Stomach smooth muscle (tissue), 2 donors: ENCODE data around the gene MRPL12.
"Not testable (repeated sequence)": the region's sequence is repeated elsewhere in the genome, so short reads cannot be mapped to it uniquely, and the experiment has no call there.

Experiments
- H3K27ac ChIP-seq: one replicate; pipeline ENCODE4 v1.7.0; 2013; ENCODE audit warnings: mild to moderate bottlenecking, low read length, inconsistent platforms
- H3K27me3 ChIP-seq, 2 donors: one replicate each; pipeline ENCODE4 v1.7.0; 2013; ENCODE audit warnings: low read length in 2 of 2; ENCODE audit not compliant: insufficient read depth in 2 of 2, control insufficient read depth in 1 of 2
- H3K36me3 ChIP-seq, 2 donors: one replicate each; pipeline ENCODE4 v1.7.0; 2013; ENCODE audit warnings: low read length in 2 of 2; ENCODE audit not compliant: control insufficient read depth in 2 of 2, insufficient read depth in 2 of 2
- H3K4me1 ChIP-seq: one replicate; pipeline ENCODE4 v1.7.0; 2013; ENCODE audit warnings: low read length; ENCODE audit not compliant: control insufficient read depth, insufficient read depth
- H3K4me3 ChIP-seq, 2 donors: one replicate each; pipeline ENCODE4 v1.7.0; 2013; ENCODE audit warnings: low read length in 2 of 2
- H3K9ac ChIP-seq, 2 donors: one replicate each; pipeline ENCODE4 v1.7.0; 2013; ENCODE audit warnings: low read length in 2 of 2, mild to moderate bottlenecking in 1 of 2
- H3K9me3 ChIP-seq, 2 donors: one replicate each; pipeline ENCODE4 v1.7.0; 2013; ENCODE audit warnings: low read length in 2 of 2; ENCODE audit not compliant: control insufficient read depth in 2 of 2
- donor health status: healthy.
- donor health status: Pancreatic carcinoma.

MRPL12 gene

DNA sequence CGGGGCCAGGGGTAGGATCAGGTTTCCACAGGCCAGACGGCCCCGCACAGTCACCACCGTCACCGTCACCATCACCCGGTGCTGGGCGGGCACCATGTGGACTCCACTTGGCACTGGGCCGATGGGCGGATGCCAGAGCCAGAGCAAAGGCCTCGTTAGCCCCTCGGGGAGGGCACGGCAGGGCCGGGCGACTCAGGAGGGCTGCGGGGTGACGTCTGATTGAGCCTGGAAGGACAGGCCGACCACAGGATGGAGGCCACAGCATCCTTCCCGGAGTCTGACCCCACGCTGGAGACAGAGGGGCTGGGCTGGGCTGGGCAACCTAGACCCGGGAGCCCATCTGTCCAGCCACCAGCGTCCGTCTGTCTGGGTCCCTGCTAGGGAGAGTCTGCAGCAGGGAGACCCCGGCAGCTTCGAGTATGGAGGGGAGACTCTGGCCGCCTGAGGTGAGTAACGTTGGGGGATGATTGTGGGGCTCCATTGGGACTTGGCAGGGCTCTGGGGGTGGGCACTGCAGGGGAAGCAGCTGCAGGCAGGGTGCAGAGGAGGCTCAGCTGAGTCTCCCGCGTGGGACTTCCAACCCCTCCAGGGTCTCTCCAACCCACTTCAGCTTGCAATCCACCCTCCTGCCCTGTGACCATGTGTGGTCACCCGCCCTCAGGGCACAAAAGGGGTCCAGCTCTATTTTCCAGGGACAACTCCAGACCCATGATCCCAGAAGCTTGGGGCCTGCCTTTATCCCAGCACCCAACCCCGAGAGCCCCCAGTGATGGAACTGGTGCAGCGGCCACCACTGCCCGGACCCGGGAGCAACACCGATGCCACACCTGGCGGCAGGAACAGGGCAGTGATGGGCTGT is 31.5 kb downstream of the MRPL12 start:
- Histone ChIP-seq H3K9me3 (no peaks in the 10 kb centered on the region), H3K27me3 (peaks cover 22 to 24% of the 10 kb centered on the region in 2 donors), H3K27ac (no peak overlapping the region), H3K9ac (no peak overlapping the region), H3K36me3 (no peaks in the 10 kb centered on the region), H3K4me3 (no peak overlapping the region), H3K4me1 (peaks cover 4% of the 10 kb centered on the region)

GRCh38 chr17:81735264-81736102 is 32.3 kb downstream of the MRPL12 start:
- no peak overlapping the region for H3K9ac ChIP-seq
- peaks cover 4% of the 10 kb centered on the region for H3K4me1 ChIP-seq
- H3K27ac ChIP-seq: no peak overlapping the region
- H3K4me3 ChIP-seq: no peak overlapping the region
- no peaks in the 10 kb centered on the region for H3K36me3 ChIP-seq
- peaks cover 22 to 24% of the 10 kb centered on the region in 2 donors for H3K27me3 ChIP-seq
- H3K9me3 ChIP-seq: no peaks in the 10 kb centered on the region

DNA sequence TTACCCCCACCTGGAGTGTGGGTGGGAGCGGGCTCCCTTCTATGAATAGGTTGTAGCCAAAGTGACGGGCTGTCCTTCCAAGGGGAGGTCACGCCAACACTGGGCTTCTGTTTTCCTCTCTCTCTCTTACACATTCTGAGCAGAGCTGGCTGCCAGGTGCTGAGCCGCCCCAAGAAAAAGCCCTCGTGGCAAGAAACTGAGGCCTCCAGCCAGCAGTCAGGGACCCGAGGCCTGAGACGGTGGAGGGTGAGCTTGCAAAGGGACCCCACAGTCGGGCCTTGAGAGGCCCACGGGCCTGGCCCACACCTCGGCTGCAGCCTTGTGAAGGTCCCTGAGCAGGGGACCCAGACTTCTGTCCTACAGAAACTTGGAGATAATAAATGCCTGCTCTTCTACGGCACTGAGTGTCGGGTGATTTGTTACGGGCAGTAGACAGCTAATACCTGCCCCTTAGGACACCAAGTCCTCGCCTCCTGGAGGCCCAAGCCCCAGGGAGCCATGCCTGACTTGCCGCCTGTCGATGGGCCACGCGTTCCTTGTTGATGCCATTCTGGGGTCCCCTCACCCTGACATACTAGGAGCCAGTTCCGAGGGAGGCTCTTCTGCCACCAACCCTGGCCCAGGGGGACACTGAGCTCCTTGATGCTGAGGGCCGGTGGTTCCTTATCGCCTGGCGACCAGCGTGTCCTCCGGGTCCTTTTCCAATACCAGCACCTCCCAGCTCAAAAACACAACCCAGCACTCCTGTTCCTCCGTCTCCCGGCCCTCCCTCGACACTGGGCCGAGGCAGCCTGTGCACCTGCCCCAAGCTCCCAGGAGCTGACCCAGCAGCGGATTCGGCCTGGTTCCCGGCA is 35.0 kb downstream of the MRPL12 start:
- H3K9ac ChIP-seq: no peak overlapping the region
- H3K27ac ChIP-seq: no peak overlapping the region
- no peak overlapping the region for H3K4me3 ChIP-seq
- H3K36me3 ChIP-seq: no peaks in the 10 kb centered on the region
- peaks cover 20 to 24% of the 10 kb centered on the region in 2 donors for H3K27me3 ChIP-seq
- no peaks in the 10 kb centered on the region for H3K9me3 ChIP-seq
- peaks cover 4% of the 10 kb centered on the region for H3K4me1 ChIP-seq

DNA sequence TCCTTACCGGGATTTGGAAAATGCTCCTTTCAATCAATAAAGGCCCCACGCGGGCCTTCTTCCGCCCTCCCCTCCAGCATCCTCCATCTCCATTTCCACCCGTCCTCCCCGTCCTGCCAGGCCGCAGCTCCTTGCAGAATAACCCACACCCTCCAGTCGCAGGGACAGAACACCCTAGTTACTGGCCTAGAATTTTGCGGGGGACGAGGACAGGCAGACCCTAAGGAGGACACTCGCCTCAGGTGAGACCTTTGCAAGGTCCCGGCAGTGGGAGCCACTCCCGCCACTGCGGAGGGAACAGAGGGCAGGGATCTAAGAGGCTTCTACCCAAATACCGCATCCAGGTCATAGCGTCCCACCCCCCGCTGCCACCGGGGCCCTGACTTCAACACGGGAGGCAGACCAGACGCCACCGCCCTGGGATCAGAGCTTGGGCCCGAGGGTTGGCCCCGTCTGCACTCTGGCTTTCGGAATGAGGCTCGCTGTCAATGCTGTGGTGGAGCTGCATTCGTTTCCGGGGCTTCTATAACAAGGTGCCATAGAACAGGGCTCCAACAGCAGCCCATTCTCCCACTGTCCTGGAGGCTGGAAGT is 35.7 kb downstream of the MRPL12 start:
- Histone ChIP-seq H3K27ac (no peak overlapping the region), H3K4me3 (no peak overlapping the region), H3K27me3 (peaks cover 15 to 18% of the 10 kb centered on the region in 2 donors), H3K4me1 (peaks cover 2% of the 10 kb centered on the region), H3K9ac (no peak overlapping the region), H3K36me3 (no peaks in the 10 kb centered on the region), H3K9me3 (no peaks in the 10 kb centered on the region)

DNA sequence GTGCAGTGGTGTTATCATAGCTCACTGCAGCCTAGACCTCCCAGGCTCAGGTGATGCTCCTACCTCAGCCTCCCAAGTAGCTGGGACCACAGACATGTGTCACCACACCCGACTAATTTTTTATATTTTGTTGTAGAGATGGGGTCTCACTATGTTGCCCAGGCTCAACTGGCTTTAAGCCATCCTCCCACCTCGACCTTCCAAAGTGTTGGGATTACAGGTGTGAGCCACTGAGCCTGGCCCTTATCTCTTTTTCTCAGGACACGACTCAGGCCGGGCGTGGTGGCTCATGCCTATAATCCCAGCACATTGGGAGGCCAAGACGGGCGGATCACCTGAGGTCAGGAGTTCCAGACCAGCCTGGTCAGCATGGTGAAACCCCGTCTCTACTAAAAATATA is 36.4 kb downstream of the MRPL12 start:
- not testable (repeated sequence) for H3K4me3 ChIP-seq, H3K36me3 ChIP-seq, H3K27ac ChIP-seq, H3K4me1 ChIP-seq, H3K9me3 ChIP-seq, H3K9ac ChIP-seq
- H3K27me3 ChIP-seq: peaks cover 14 to 15% of the 10 kb centered on the region in 2 donors

DNA sequence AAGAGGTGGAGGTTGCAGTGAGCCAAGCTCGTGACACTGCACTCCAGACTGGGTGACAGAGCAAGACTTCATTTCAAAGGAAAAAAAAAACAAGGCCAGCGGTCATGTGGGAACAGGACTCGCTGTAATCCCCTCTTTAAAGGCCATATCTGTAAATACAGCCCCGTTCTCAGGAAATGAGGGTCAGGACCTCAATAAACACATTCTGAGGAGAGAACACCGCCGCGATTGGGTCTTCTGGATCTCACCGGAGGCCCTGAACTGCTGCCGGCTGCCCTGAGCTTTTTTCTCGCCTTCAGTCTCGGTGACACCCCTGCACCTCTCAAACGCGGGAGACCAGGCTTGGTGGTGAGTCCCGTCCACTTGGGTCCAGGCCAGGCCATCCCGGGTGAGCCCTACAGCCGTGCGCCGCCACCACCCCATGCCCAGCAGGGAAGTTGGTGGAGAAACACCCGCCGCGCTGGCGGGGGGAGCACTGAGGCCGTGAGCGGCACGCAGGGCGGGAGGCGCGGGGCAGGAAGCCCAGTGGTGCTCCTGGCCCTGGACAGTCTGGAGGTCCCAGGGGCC is 37.3 kb downstream of the MRPL12 start:
- peaks cover 14 to 15% of the 10 kb centered on the region in 2 donors for H3K27me3 ChIP-seq

DNA sequence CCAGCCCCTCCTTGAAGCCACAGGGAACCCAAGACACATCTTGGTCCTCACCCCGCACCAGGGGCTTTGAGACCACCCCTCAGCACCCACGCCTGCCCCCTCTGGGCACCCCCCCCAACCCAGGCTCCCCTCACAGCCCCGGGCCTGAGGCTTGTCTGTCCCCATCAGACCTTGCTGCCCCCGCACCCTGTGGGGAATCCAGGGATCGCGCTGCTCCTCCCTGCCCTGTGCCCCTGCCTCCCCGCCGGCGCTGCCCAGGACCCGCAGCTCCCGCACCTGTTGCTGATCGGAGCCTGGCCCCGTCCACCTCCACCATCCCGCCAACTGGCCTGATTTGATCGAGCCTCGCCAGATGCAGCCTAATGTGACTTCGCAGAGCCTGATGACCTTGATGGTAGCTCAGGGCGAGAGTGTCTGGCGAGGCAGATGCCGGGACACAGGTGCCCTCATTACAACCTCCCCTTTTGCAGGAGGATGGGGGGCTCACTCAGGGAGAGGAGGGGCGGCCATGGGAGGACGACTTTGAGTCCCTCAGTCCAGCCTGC is 38.0 kb downstream of the MRPL12 start:
- no peak overlapping the region for H3K9ac ChIP-seq
- H3K4me1 ChIP-seq: no peaks in the 10 kb centered on the region
- no peak overlapping the region for H3K4me3 ChIP-seq
- H3K9me3 ChIP-seq: no peaks in the 10 kb centered on the region
- peaks cover 11% of the 10 kb centered on the region in 2 donors for H3K27me3 ChIP-seq
- no peaks in the 10 kb centered on the region for H3K36me3 ChIP-seq
- H3K27ac ChIP-seq: no peak overlapping the region

More for the DNA sequence above, 37.3 kb downstream of the MRPL12 start:
- H3K36me3 ChIP-seq: no peaks in the 10 kb centered on the region
- no peaks in the 10 kb centered on the region for H3K9me3 ChIP-seq
- H3K4me1 ChIP-seq: no peaks in the 10 kb centered on the region
- no peak overlapping the region for H3K27ac ChIP-seq
- H3K4me3 ChIP-seq: no peak overlapping the region
- H3K9ac ChIP-seq: no peak overlapping the region

DNA sequence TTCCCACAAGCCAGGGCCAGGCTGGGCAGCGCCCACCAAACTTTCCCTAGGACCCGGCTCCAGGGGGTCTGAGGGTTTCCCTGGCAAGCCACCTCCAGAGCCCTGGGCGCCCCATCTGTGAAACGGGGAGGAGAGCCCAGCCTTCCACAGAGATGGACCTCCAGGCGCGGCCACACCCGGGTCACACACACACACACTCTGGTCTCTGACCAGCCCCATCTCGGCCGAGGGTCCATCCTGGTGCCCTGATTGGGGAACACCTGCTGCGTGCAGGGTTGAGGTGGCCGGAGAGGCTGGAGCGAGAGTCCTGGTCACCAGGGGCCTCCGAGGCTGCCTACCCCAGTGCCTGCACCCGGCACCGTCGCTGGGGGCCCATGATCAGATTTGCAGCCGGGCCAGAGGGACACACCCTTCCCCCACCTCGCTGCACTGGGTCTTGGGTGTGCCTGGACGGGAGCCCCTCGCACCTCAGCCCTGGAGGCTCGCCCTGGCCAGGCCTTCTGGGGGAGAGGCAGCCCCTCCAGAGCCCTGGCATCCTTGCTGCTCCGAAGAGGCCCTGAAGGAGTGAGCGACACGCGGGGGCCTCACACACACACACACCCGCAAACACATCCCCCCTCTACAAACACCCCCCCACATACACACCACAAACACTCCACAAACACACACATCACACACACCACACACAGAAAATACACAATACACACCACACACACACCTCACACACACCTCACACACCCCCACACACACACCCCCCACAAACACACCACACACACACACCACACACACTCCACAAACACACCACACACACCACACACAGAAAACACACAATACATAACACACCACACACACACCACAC is 38.7 kb downstream of the MRPL12 start:
- H3K27ac ChIP-seq: no peak overlapping the region
- no peak overlapping the region for H3K4me3 ChIP-seq
- H3K27me3 ChIP-seq: peaks cover 11% of the 10 kb centered on the region in 2 donors
- H3K4me1 ChIP-seq: no peaks in the 10 kb centered on the region
- H3K9ac ChIP-seq: no peak overlapping the region
- no peaks in the 10 kb centered on the region for H3K36me3 ChIP-seq
- H3K9me3 ChIP-seq: no peaks in the 10 kb centered on the region
